ENCODE measurements around the gene RTCA. TPM values are rescaled to one million over a fixed set of nuclear protein-coding genes. Genes with fewer than 3 reads are reported as not detected.
"Not testable (repeated sequence)": the region's sequence is repeated elsewhere in the genome, so short reads cannot be mapped to it uniquely, and the experiment has no call there.

Gene RTCA
- total RNA-seq, 1 donor from 2014 or later: 55.7 TPM

GRCh38 chr1:100265562-100265930 lies 470 bp upstream of the RTCA start:
- H3K9me3 Mint-ChIP-seq: peaks cover 9% of the 10 kb centered on the region
- peak overlapping the region; percentile 99 for H3K4me3 Mint-ChIP-seq (ENCODE audit: low read depth)
- H3K4me1 Mint-ChIP-seq (ENCODE audit: low read depth): peaks cover 22% of the 10 kb centered on the region
- H3K27ac Mint-ChIP-seq: peak overlapping the region; percentile 99
- no peak for DNase-seq (ENCODE audit: low spot score)
- peaks cover 49% of the 10 kb centered on the region for H3K36me3 Mint-ChIP-seq (ENCODE audit: low read depth)
- H3K27me3 Mint-ChIP-seq (ENCODE audit: low read depth): no peaks in the 10 kb centered on the region
- intact Hi-C loops (cut with micrococcal nuclease): loop anchor here (10.0 kb wide), 2 partner anchors 301 to 461 kb away; partner anchors contain the start of gene SLC35A3

- peak overlapping the region; percentile 99 for H3K27ac Mint-ChIP-seq
- peaks cover 61% of the 10 kb centered on the region for H3K36me3 Mint-ChIP-seq (ENCODE audit: low read depth)
- H3K4me3 Mint-ChIP-seq (ENCODE audit: low read depth): peak overlapping the region; percentile 99
- intact Hi-C loops (cut with micrococcal nuclease): loop anchor here (1.0 to 10.0 kb wide), 8 partner anchors 16 to 462 kb away; partner anchors contain the start of genes CDC14A, SLC35A3 and TRMT13
- H3K27me3 Mint-ChIP-seq (ENCODE audit: low read depth): no peaks in the 10 kb centered on the region
- DNase-seq (ENCODE audit: low spot score): no peak
- H3K4me1 Mint-ChIP-seq (ENCODE audit: low read depth): peaks cover 26% of the 10 kb centered on the region
- H3K9me3 Mint-ChIP-seq: peaks cover 9% of the 10 kb centered on the region
Measured at GRCh38 chr1:100266741-100267140, 725 bp downstream of the RTCA start.

- Mint-ChIP-seq H3K4me3 (ENCODE audit: low read depth) (peak overlapping the region; percentile 99), H3K9me3 (peaks cover 9% of the 10 kb centered on the region), H3K27me3 (ENCODE audit: low read depth) (no peaks in the 10 kb centered on the region), H3K27ac (no peak overlapping the region), H3K36me3 (ENCODE audit: low read depth) (peaks cover 67% of the 10 kb centered on the region), H3K4me1 (ENCODE audit: low read depth) (peaks cover 30% of the 10 kb centered on the region)
- no peak for DNase-seq (ENCODE audit: low spot score)
- intact Hi-C loops (cut with micrococcal nuclease): loop anchor here (1.0 to 10.0 kb wide), 5 partner anchors 16 to 462 kb away; partner anchors contain the start of gene SLC35A3
Measured at GRCh38 chr1:100267284-100267683, 1.3 kb downstream of the RTCA start.

DNA sequence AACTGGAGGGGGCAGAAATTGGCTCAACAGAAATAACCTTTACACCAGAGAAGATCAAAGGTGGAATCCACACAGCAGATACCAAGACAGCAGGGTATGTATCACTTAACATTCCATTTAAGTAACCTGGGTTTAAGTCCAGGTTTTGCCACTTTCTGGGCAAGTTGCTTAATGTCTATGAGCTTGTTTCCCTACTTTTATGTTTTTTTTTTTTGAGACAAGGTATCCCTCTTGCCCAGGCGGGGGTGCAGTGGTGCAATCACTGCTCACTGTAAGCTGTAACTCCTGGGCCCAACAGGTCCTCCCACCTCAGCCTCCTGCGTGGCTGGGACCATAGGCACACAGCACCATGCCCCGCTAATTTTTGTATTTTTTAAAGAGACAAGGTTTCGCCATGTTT lies 2.2 kb downstream of the RTCA start:
- H3K36me3 Mint-ChIP-seq (ENCODE audit: low read depth): peaks cover 72% of the 10 kb centered on the region
- no peak for DNase-seq (ENCODE audit: low spot score)
- H3K9me3 Mint-ChIP-seq: peaks cover 9% of the 10 kb centered on the region
- H3K27me3 Mint-ChIP-seq (ENCODE audit: low read depth): no peaks in the 10 kb centered on the region
- intact Hi-C loops (cut with micrococcal nuclease): loop anchor here (10.0 kb wide), 2 partner anchors 303 to 463 kb away; partner anchors contain the start of gene SLC35A3
- peaks cover 30% of the 10 kb centered on the region for H3K4me1 Mint-ChIP-seq (ENCODE audit: low read depth)
- no peak overlapping the region for H3K27ac Mint-ChIP-seq
- peak overlapping the region; percentile 37 for H3K4me3 Mint-ChIP-seq (ENCODE audit: low read depth)

GRCh38 chr1:100277866-100278265 lies 11.8 kb downstream of the RTCA start:
- peaks cover 14% of the 10 kb centered on the region for H3K4me1 Mint-ChIP-seq (ENCODE audit: low read depth)
- H3K9me3 Mint-ChIP-seq: no peaks in the 10 kb centered on the region
- no peak for DNase-seq (ENCODE audit: low spot score)
- no peak overlapping the region for H3K27ac Mint-ChIP-seq
- no peak overlapping the region for H3K4me3 Mint-ChIP-seq (ENCODE audit: low read depth)
- intact Hi-C loops (cut with micrococcal nuclease): no loop called here
- H3K36me3 Mint-ChIP-seq (ENCODE audit: low read depth): peaks cover 79% of the 10 kb centered on the region
- no peaks in the 10 kb centered on the region for H3K27me3 Mint-ChIP-seq (ENCODE audit: low read depth)

GRCh38 chr1:100279358-100279923 lies 13.4 kb downstream of the RTCA start:
- H3K36me3 Mint-ChIP-seq (ENCODE audit: low read depth): peaks cover 71% of the 10 kb centered on the region
- H3K9me3 Mint-ChIP-seq: no peaks in the 10 kb centered on the region
- peaks cover 11% of the 10 kb centered on the region for H3K4me1 Mint-ChIP-seq (ENCODE audit: low read depth)
- H3K27ac Mint-ChIP-seq: peak overlapping the region; percentile 23
- H3K27me3 Mint-ChIP-seq (ENCODE audit: low read depth): no peaks in the 10 kb centered on the region
- intact Hi-C loops (cut with micrococcal nuclease): no loop called here
- no peak overlapping the region for H3K4me3 Mint-ChIP-seq (ENCODE audit: low read depth)
- DNase-seq (ENCODE audit: low spot score): no peak

- no peak for DNase-seq (ENCODE audit: low spot score)
- intact Hi-C loops (cut with micrococcal nuclease): loop anchor here (5.0 kb wide), 1 partner anchor 177 kb away; no protein-coding TSS in a partner anchor
- peak overlapping the region; percentile 10 for H3K27ac Mint-ChIP-seq
- no peaks in the 10 kb centered on the region for H3K9me3 Mint-ChIP-seq
- H3K27me3 Mint-ChIP-seq (ENCODE audit: low read depth): no peaks in the 10 kb centered on the region
- no peak overlapping the region for H3K4me3 Mint-ChIP-seq (ENCODE audit: low read depth)
- peaks cover 71% of the 10 kb centered on the region for H3K36me3 Mint-ChIP-seq (ENCODE audit: low read depth)
- H3K4me1 Mint-ChIP-seq (ENCODE audit: low read depth): peaks cover 11% of the 10 kb centered on the region
Measured at GRCh38 chr1:100279954-100280682, 14.1 kb downstream of the RTCA start.

- Mint-ChIP-seq H3K27ac (no peak overlapping the region), H3K27me3 (ENCODE audit: low read depth) (no peaks in the 10 kb centered on the region), H3K9me3 (no peaks in the 10 kb centered on the region), H3K4me1 (ENCODE audit: low read depth) (peaks cover 5% of the 10 kb centered on the region), H3K36me3 (ENCODE audit: low read depth) (peaks cover 67% of the 10 kb centered on the region), H3K4me3 (ENCODE audit: low read depth) (no peak overlapping the region)
- no peak for DNase-seq (ENCODE audit: low spot score)
- intact Hi-C loops (cut with micrococcal nuclease): loop anchor here (5.0 kb wide), 1 partner anchor 173 kb away; no protein-coding TSS in a partner anchor
Measured at GRCh38 chr1:100284591-100284990, 18.6 kb downstream of the RTCA start.

- H3K4me1 Mint-ChIP-seq (ENCODE audit: low read depth): no peaks in the 10 kb centered on the region
- peaks cover 64% of the 10 kb centered on the region for H3K36me3 Mint-ChIP-seq (ENCODE audit: low read depth)
- no peak for DNase-seq (ENCODE audit: low spot score)
- H3K27ac Mint-ChIP-seq: no peak overlapping the region
- intact Hi-C loops (cut with micrococcal nuclease): no loop called here
- no peak overlapping the region for H3K4me3 Mint-ChIP-seq (ENCODE audit: low read depth)
- no peaks in the 10 kb centered on the region for H3K27me3 Mint-ChIP-seq (ENCODE audit: low read depth)
- H3K9me3 Mint-ChIP-seq: no peaks in the 10 kb centered on the region
Measured at GRCh38 chr1:100287162-100287561, 21.1 kb downstream of the RTCA start.

DNA sequence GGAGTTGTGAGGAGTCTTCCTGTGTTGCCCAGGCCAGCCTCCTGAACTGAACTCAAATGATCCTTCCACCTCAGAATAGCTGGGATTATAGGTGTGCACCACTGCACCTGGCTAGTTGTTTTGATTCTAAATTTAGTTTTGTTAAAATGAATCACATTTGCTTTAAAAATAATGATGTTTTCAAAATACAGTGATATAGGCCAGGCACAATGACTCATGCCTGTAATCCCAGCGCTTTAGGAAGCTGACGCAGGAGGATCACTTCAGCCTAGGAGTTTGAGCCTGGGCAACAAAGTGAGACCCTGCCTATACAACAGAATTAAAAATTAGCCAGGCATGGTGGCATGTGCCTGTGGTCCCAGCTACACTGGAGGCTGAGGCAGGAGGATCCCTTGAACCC lies 24.3 kb downstream of the RTCA start:
- no peak overlapping the region for H3K4me3 Mint-ChIP-seq (ENCODE audit: low read depth)
- no peaks in the 10 kb centered on the region for H3K27me3 Mint-ChIP-seq (ENCODE audit: low read depth)
- intact Hi-C loops (cut with micrococcal nuclease): no loop called here
- DNase-seq (ENCODE audit: low spot score): no peak
- no peak overlapping the region for H3K27ac Mint-ChIP-seq
- peaks cover 61% of the 10 kb centered on the region for H3K36me3 Mint-ChIP-seq (ENCODE audit: low read depth)
- H3K4me1 Mint-ChIP-seq (ENCODE audit: low read depth): peaks cover 3% of the 10 kb centered on the region
- no peaks in the 10 kb centered on the region for H3K9me3 Mint-ChIP-seq

DNA sequence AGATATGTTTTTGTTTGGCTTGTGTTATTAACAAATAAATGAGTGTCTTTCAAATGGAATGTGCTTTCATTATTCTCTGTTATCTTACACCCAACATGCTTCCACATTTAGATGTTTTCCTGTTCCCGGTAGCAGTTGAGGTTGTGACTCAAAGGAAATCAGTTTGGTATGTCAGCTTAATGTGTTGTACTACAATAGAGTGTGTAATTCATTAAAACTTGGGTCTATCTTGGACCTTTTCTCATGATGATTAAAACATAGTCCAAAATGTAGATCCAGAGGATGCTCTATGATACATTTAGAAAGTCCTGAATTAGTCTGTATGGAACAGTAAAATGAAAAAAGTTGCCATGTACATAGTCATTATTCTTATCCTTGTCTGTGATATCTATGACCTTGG lies 26.7 kb downstream of the RTCA start:
- Mint-ChIP-seq H3K27ac (no peak overlapping the region), H3K4me1 (ENCODE audit: low read depth) (peaks cover 3% of the 10 kb centered on the region), H3K4me3 (ENCODE audit: low read depth) (no peak overlapping the region), H3K9me3 (peaks cover 5% of the 10 kb centered on the region), H3K27me3 (ENCODE audit: low read depth) (no peaks in the 10 kb centered on the region), H3K36me3 (ENCODE audit: low read depth) (peaks cover 48% of the 10 kb centered on the region)
- intact Hi-C loops (cut with micrococcal nuclease): no loop called here
- no peak for DNase-seq (ENCODE audit: low spot score)

DNA sequence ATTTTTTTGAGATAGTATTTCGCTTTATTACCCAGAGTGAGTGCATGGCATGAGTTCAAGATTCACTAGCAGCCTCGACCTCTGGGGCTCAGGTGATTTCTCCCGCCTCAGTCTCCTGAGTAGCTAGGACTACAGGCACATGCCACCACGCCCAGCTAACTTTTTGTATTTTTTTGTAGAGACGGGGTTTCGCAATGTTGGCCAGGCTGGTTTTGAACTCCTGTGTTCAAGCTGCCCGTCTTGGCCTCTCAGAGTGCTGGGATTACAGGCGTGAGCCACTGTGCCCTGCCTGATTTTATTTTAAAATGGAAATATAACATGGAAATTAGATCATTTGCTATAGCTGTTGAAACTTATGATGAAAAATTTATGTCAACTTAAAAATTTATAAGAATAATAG lies 30.1 kb downstream of the RTCA start:
- Mint-ChIP-seq H3K27me3 (ENCODE audit: low read depth) (no peaks in the 10 kb centered on the region), H3K4me3 (ENCODE audit: low read depth) (no peak overlapping the region), H3K36me3 (ENCODE audit: low read depth) (peaks cover 29% of the 10 kb centered on the region), H3K27ac (no peak overlapping the region), H3K4me1 (ENCODE audit: low read depth) (peaks cover 7% of the 10 kb centered on the region), H3K9me3 (peaks cover 5% of the 10 kb centered on the region)
- intact Hi-C loops (cut with micrococcal nuclease): no loop called here
- no peak for DNase-seq (ENCODE audit: low spot score)

GRCh38 chr1:100296997-100297396 lies 31.0 kb downstream of the RTCA start:
- H3K9me3 Mint-ChIP-seq; H3K27ac Mint-ChIP-seq; H3K4me1 Mint-ChIP-seq (ENCODE audit: low read depth); DNase-seq (ENCODE audit: low spot score); H3K4me3 Mint-ChIP-seq (ENCODE audit: low read depth); intact Hi-C loops (cut with micrococcal nuclease); H3K27me3 Mint-ChIP-seq (ENCODE audit: low read depth): not testable (repeated sequence)
- peaks cover 20% of the 10 kb centered on the region for H3K36me3 Mint-ChIP-seq (ENCODE audit: low read depth)
